ENCODE measurements around the gene ODF2. TPM values are rescaled to one million over a fixed set of nuclear protein-coding genes. Genes with fewer than 3 reads are reported as not detected.

The ODF2 gene
- total and polyA plus RNA-seq, 2 of the 13 experiments (the other 11 are each of a cell fraction or from before 2014, with no cell fraction given): 9.8 to 31.3 TPM

GRCh38 chr9:128416432-128417019 is 39.3 kb upstream of the ODF2 start:
- Histone ChIP-seq H3K27ac (ENCODE audit: extremely low read length, insufficient read depth, low read length) (no peak overlapping the region), H3K79me2 (ENCODE audit: insufficient read depth, low read length) (no peaks in the 10 kb centered on the region), H3K4me2 (ENCODE audit: low read depth, low read length) (no peak overlapping the region), H3K4me1 (ENCODE audit: insufficient read depth, low read length) (peaks cover 43% of the 10 kb centered on the region), H3K9me3 (ENCODE audit: low read length) (no peaks in the 10 kb centered on the region), H3K27me3 (ENCODE audit: control insufficient read depth in 1 of 2, insufficient read depth in 2 of 2, low read length in 2 of 2) (peaks cover 4 to 8% of the 10 kb centered on the region in 2 experiments; a peak in 3 of 5 replicates), H3K36me3 (replicated peaks in 1 of 2; ENCODE audit: control insufficient read depth in 1 of 2, insufficient read depth in 2 of 2, low read length in 2 of 2) (no peaks in the 10 kb centered on the region), H3K9ac (ENCODE audit: insufficient read depth, low read depth, low read length) (no peak overlapping the region), H4K20me1 (ENCODE audit: insufficient read depth, low read length) (no peaks in the 10 kb centered on the region), H2AFZ (ENCODE audit: low read length) (no peak overlapping the region), H3K4me3 (replicated peaks in 1 of 3; ENCODE audit: insufficient read depth in 1 of 3, low read depth in 2 of 3, low read length in 3 of 3) (no peak overlapping the region)
- in situ Hi-C loops (cut with HindIII; ENCODE audit: extremely low pct_ligation_motif_present, low pct_unique_long_range_greater_than_20kb): no loop called here
- TF ChIP-seq TFDP1 (CRISPR knock-in tag; IDR thresholded peaks at IDR 0.05; ENCODE audit: borderline replicate concordance) (no peak), U2AF2 (IDR thresholded peaks at IDR 0.05; ENCODE audit: low read depth, low read length) (no peak), MED8 (CRISPR knock-in tag; IDR thresholded peaks at IDR 0.05; ENCODE audit: insufficient replicate concordance) (no peak), TEAD2 (CRISPR knock-in tag; IDR thresholded peaks at IDR 0.05) (no peak), ZKSCAN5 (CRISPR knock-in tag; IDR thresholded peaks at IDR 0.05) (no peak), ZSCAN25 (CRISPR knock-in tag; IDR thresholded peaks at IDR 0.05) (no peak), ZFYVE20 (CRISPR knock-in tag; IDR thresholded peaks at IDR 0.05; ENCODE audit: borderline replicate concordance, low read depth) (no peak), ZNF33A (CRISPR knock-in tag; IDR thresholded peaks at IDR 0.05; ENCODE audit: borderline replicate concordance) (no peak), ZNF550 (CRISPR knock-in tag; IDR thresholded peaks at IDR 0.05; ENCODE audit: borderline replicate concordance) (no peak), TBX2 (CRISPR knock-in tag; IDR thresholded peaks at IDR 0.05; ENCODE audit: borderline replicate concordance) (no peak), MED1 (CRISPR knock-in tag; IDR thresholded peaks at IDR 0.05) (no peak), ZMAT5 (CRISPR knock-in tag; IDR thresholded peaks at IDR 0.05; ENCODE audit: borderline replicate concordance, low read depth) (no peak), ZNF660 (CRISPR knock-in tag; IDR thresholded peaks at IDR 0.05; ENCODE audit: borderline replicate concordance, low read depth) (no peak), ZNF281 (CRISPR knock-in tag; IDR thresholded peaks at IDR 0.05; ENCODE audit: borderline replicate concordance) (no peak), DZIP1 (CRISPR knock-in tag; IDR thresholded peaks at IDR 0.05) (no peak)
- ChIA-PET POLR2A (no interaction called here), CTCF (ENCODE audit: low intra/inter-chr PET ratio, low total read pairs) (no interaction called here)
- intact Hi-C loops (cut with micrococcal nuclease; ENCODE audit: unreplicated experiment): no loop called here
- FAIRE-seq (no peak), DNase-seq (ENCODE audit: low spot score) (no peak), ATAC-seq (no peak)
- BruUV-seq (replicated peaks): no TSS peak
- WGBS (ENCODE audit: low lambda C conversion rate): 23% methylated on average over 6 of the region's 6 CpGs

All from HepG2 (cell line).